HepG2 (cell line): ENCODE measurements around the gene NBPF3. TPM values are rescaled to one million over a fixed set of nuclear protein-coding genes. Genes with fewer than 3 reads are reported as not detected.
A peak's percentile ranks its signal among the peaks of the same experiment; 100 is the strongest.

Source experiments
- ARNTL ChIP-seq: sonication (generic); formaldehyde crosslinking; IDR thresholded peaks from 2 replicates; pipeline ENCODE4 v1.4.0; 2020; ENCODE audit warnings: mild to moderate bottlenecking, missing genetic modification reagents
- CTCF ChIP-seq: sonication (generic); formaldehyde crosslinking; IDR thresholded peaks from 2 replicates; pipeline ENCODE4 v1.5.0; 2020; ENCODE audit warnings: mild to moderate bottlenecking, missing genetic modification reagents, moderate library complexity
- GATAD1 ChIP-seq: IDR thresholded peaks from 2 replicates; pipeline ENCODE4 v1.6.1; 2016; ENCODE audit warnings: missing genetic modification reagents, missing compliant biosample characterization
- HES4 ChIP-seq: sonication (generic); formaldehyde crosslinking; IDR thresholded peaks from 2 replicates; pipeline ENCODE4 v1.9.0; 2021; ENCODE audit warnings: mild to moderate bottlenecking, missing genetic modification reagents, borderline replicate concordance
- IRF2 ChIP-seq: IDR thresholded peaks from 2 replicates; pipeline ENCODE4 v1.6.1; 2018; ENCODE audit warnings: missing genetic modification reagents, missing compliant biosample characterization
- KDM5B ChIP-seq: sonication (generic); formaldehyde crosslinking; IDR thresholded peaks from 2 replicates; pipeline ENCODE4 v1.4.0; 2020; ENCODE audit warnings: missing genetic modification reagents, mild to moderate bottlenecking, borderline replicate concordance
- NFRKB ChIP-seq: fragments of 450-650 bp; IDR thresholded peaks from 2 replicates; pipeline ENCODE4 v1.6.1; 2017
- NONO ChIP-seq, 2 experiments: fragments of 450-650 bp in 1 of 2; sonication (generic) in 1 of 2; formaldehyde crosslinking in 1 of 2; IDR thresholded peaks in 1 of 2; conservative IDR thresholded peaks in 1 of 2; 2 replicates each; pipeline versions ENCODE4 v1.6.1 to v1.8.0; 2017 to 2022; ENCODE audit warnings: mild to moderate bottlenecking in 1 of 2, missing genetic modification reagents in 1 of 2, moderate library complexity in 1 of 2
- TFDP1 ChIP-seq: IDR thresholded peaks from 2 replicates; pipeline ENCODE4 v1.6.1; 2016; ENCODE audit warnings: missing compliant biosample characterization, missing genetic modification reagents, borderline replicate concordance
- ZBTB40 ChIP-seq, 2 experiments: fragments of 450-650 bp in 1 of 2; sonication (generic) in 1 of 2; formaldehyde crosslinking in 1 of 2; IDR thresholded peaks; 2 replicates each; pipeline versions ENCODE4 v1.6.1 to v1.8.0; 2016 to 2022; ENCODE audit warnings: antibody characterized with exemption in 1 of 2, mild to moderate bottlenecking in 1 of 2, missing genetic modification reagents in 1 of 2
- ZNF24 ChIP-seq: fragments of 450-650 bp; IDR thresholded peaks from 2 replicates; pipeline ENCODE4 v1.6.1; 2017; ENCODE audit warnings: antibody characterized with exemption, mild to moderate bottlenecking
- ZNF383 ChIP-seq: sonication (generic); formaldehyde crosslinking; IDR thresholded peaks from 2 replicates; pipeline ENCODE4 v1.4.0; 2020; ENCODE audit warnings: missing genetic modification reagents, mild to moderate bottlenecking, borderline replicate concordance
- ZNF703 ChIP-seq: sonication (generic); formaldehyde crosslinking; IDR thresholded peaks from 2 replicates; pipeline ENCODE4 v1.5.1; 2020; ENCODE audit warnings: missing genetic modification reagents, mild to moderate bottlenecking, moderate library complexity, borderline replicate concordance
- ZNF740 ChIP-seq: sonication (generic); formaldehyde crosslinking; IDR thresholded peaks from 2 replicates; pipeline ENCODE4 v1.4.0; 2020; ENCODE audit warnings: missing genetic modification reagents
- polyA plus RNA-seq, 8 experiments: library from polyadenylated mRNA; depleted of rRNA in 3 of 8; stranded (reverse) in 7 of 8; unstranded in 1 of 8; fragments of >200 nt; fragmentation: Illumina TruSeq in 4 of 8; extraction: Trizol in 4 of 8; gene quantifications; 2 replicates each; pipeline versions ENCODE4 v1.2.1 to v1.2.3, GENCODE V29; 2011 to 2016; ENCODE audit warnings: low read depth in 4 of 8, missing spikeins in 1 of 8, mixed read lengths in 1 of 8; ENCODE audit not compliant: insufficient read depth in 1 of 8
- total RNA-seq, 5 experiments: library from RNA; depleted of rRNA; stranded (reverse); fragments of >200 nt; fragmentation: Illumina TruSeq; extraction: Trizol; gene quantifications; 2 replicates each; pipeline ENCODE4 v1.2.3, GENCODE V29; 2016; ENCODE audit warnings: low read depth in 1 of 5

NBPF3 gene
- total and polyA plus RNA-seq, 2 of the 13 experiments (the other 11 are each of a cell fraction or from before 2014, with no cell fraction given) = 3.5 to 4.9 TPM

- TF ChIP-seq TFDP1 (CRISPR knock-in tag) (no peak), ZNF703 (CRISPR knock-in tag) (no peak), GATAD1 (peak; percentile 50; the same call in 1 of the 2 replicates), CTCF (CRISPR knock-in tag) (0 out of 2 replicates have a peak, but pooled peaks have one; percentile 13), ZNF383 (CRISPR knock-in tag) (no peak), NFRKB (no peak), ZNF740 (CRISPR knock-in tag) (no peak), HES4 (CRISPR knock-in tag) (no peak), NONO (IDR thresholded peaks at IDR 0.05) (no peak), NONO (CRISPR knock-in tag; conservative IDR thresholded peaks at IDR 0.05) (no peak; the same call in 1 of the 2 replicates), ZNF24 (no peak), KDM5B (CRISPR knock-in tag) (peak; percentile 76; the same call in 1 of the 2 replicates), IRF2 (no peak), ARNTL (CRISPR knock-in tag) (0 out of 2 replicates have a peak, but pooled peaks have one; percentile 38), ZBTB40 (IDR thresholded peaks at IDR 0.05) (no peak), ZBTB40 (CRISPR knock-in tag; IDR thresholded peaks at IDR 0.05) (peak; percentile 52; the same call in 1 of the 2 replicates)
These were observed at the start of gene NBPF3 (continued) for GRCh38 chr1:21439721-21440629.
